ENCODE results near the gene ARFGAP3. TPM values are rescaled to one million over a fixed set of nuclear protein-coding genes. Genes with fewer than 3 reads are reported as not detected.

ARFGAP3 gene
- polyA plus RNA-seq, 1 experiment, result 69.4 TPM

- H3K4me3 ChIP-seq (ENCODE audit: low read depth, low read length), result no peak overlapping the region
- no peaks in the 10 kb centered on the region for H3K9me3 ChIP-seq (ENCODE audit: control insufficient read depth, insufficient read depth, low read length)
- ChIA-PET POLR2A (interaction anchor here (0.7 to 0.8 kb wide), 2 partner anchors 21 to 221 kb away, joined by 6 read pairs; partner anchors contain the start of gene POLDIP3), CTCF (interaction anchor here (0.6 to 1.0 kb wide), 2 partner anchors 16 to 125 kb away, joined by 3 to 4 read pairs; no protein-coding TSS in a partner anchor)
- DNase-seq (ENCODE audit: low read depth, low spot score), result no peak
- no peak overlapping the region for H3K27ac ChIP-seq (ENCODE audit: low read depth, low read length)
- TF ChIP-seq CTCF (IDR thresholded peaks at IDR 0.05; ENCODE audit: low read depth, low read length), result no peak
- no peaks in the 10 kb centered on the region for H3K27me3 ChIP-seq (ENCODE audit: control insufficient read depth, insufficient read depth, low read length)
These were observed 21.0 kb downstream of the ARFGAP3 start for GRCh38 chr22:42836026-42836425.

GRCh38 chr22:42834177-42834949 lies 22.7 kb downstream of the ARFGAP3 start:
- POLR2A ChIA-PET, result interaction anchor here (1.1 kb wide), 1 partner anchor 14 kb away, joined by 3 read pairs; no protein-coding TSS in a partner anchor
- no peak overlapping the region for H3K27ac ChIP-seq (ENCODE audit: low read depth, low read length)
- no peaks in the 10 kb centered on the region for H3K27me3 ChIP-seq (ENCODE audit: control insufficient read depth, insufficient read depth, low read length)
- TF ChIP-seq CTCF (IDR thresholded peaks at IDR 0.05; ENCODE audit: low read depth, low read length), result no peak
- no peak for DNase-seq (ENCODE audit: low read depth, low spot score)
- H3K9me3 ChIP-seq (ENCODE audit: control insufficient read depth, insufficient read depth, low read length), result no peaks in the 10 kb centered on the region
- CTCF ChIA-PET, result interaction anchor here (0.6 to 3.9 kb wide), 2 partner anchors 15 to 157 kb away, joined by 5 to 31 read pairs; no protein-coding TSS in a partner anchor
- H3K4me3 ChIP-seq (ENCODE audit: low read depth, low read length), result no peak overlapping the region

- TF ChIP-seq CTCF (IDR thresholded peaks at IDR 0.05; ENCODE audit: low read depth, low read length), result no peak
- H3K9me3 ChIP-seq (ENCODE audit: control insufficient read depth, insufficient read depth, low read length), result no peaks in the 10 kb centered on the region
- H3K4me3 ChIP-seq (ENCODE audit: low read depth, low read length), result no peak overlapping the region
- H3K27ac ChIP-seq (ENCODE audit: low read depth, low read length), result no peak overlapping the region
- H3K27me3 ChIP-seq (ENCODE audit: control insufficient read depth, insufficient read depth, low read length), result no peaks in the 10 kb centered on the region
- ChIA-PET POLR2A (interaction anchor here (1.1 kb wide), 1 partner anchor 13 kb away, joined by 3 read pairs; no protein-coding TSS in a partner anchor), CTCF (interaction anchor here (3.9 kb wide), 1 partner anchor 13 kb away, joined by 31 read pairs; no protein-coding TSS in a partner anchor)
- no peak for DNase-seq (ENCODE audit: low read depth, low spot score)
These were observed 24.0 kb downstream of the ARFGAP3 start for GRCh38 chr22:42833104-42833503.

GRCh38 chr22:42831712-42832111 lies 25.4 kb downstream of the ARFGAP3 start:
- ChIA-PET POLR2A (interaction anchor here (0.7 kb wide), 1 partner anchor 74 kb away, joined by 3 read pairs; no protein-coding TSS in a partner anchor), CTCF (interaction anchor here (3.9 kb wide), 1 partner anchor 12 kb away, joined by 31 read pairs; no protein-coding TSS in a partner anchor)
- Histone ChIP-seq H3K4me3 (ENCODE audit: low read depth, low read length) (no peak overlapping the region), H3K9me3 (ENCODE audit: control insufficient read depth, insufficient read depth, low read length) (no peaks in the 10 kb centered on the region), H3K27me3 (ENCODE audit: control insufficient read depth, insufficient read depth, low read length) (no peaks in the 10 kb centered on the region), H3K27ac (ENCODE audit: low read depth, low read length) (no peak overlapping the region)
- DNase-seq (ENCODE audit: low read depth, low spot score), result no peak
- no peak for TF ChIP-seq CTCF (IDR thresholded peaks at IDR 0.05; ENCODE audit: low read depth, low read length)

GRCh38 chr22:42830161-42830560 lies 26.9 kb downstream of the ARFGAP3 start:
- CTCF ChIA-PET, result interaction anchor here (1.0 kb wide), 1 partner anchor 10 kb away, joined by 3 read pairs; no protein-coding TSS in a partner anchor
- H3K27me3 ChIP-seq (ENCODE audit: control insufficient read depth, insufficient read depth, low read length), result no peaks in the 10 kb centered on the region
- H3K4me3 ChIP-seq (ENCODE audit: low read depth, low read length), result no peak overlapping the region

More at GRCh38 chr22:42830161-42830560, 26.9 kb downstream of the ARFGAP3 start:
- DNase-seq (ENCODE audit: low read depth, low spot score), result no peak
- H3K9me3 ChIP-seq (ENCODE audit: control insufficient read depth, insufficient read depth, low read length), result no peaks in the 10 kb centered on the region
- H3K27ac ChIP-seq (ENCODE audit: low read depth, low read length), result no peak overlapping the region
- no peak for TF ChIP-seq CTCF (IDR thresholded peaks at IDR 0.05; ENCODE audit: low read depth, low read length)
- POLR2A ChIA-PET, result no interaction called here
